Thyroid gland (tissue), 4 donors: Measurements from ENCODE around the gene CYGB.
"Not testable (repeated sequence)": the region's sequence is repeated elsewhere in the genome, so short reads cannot be mapped to it uniquely, and the experiment has no call there.

Source experiments
- CTCF ChIP-seq, 6 experiments: fragments of 200-600 bp in 3 of 6; fragments of 450-650 bp in 3 of 6; sonication (generic) in 3 of 6; IDR thresholded peaks; one replicate each; pipeline ENCODE4 v1.5.1; 2016 to 2019; ENCODE audit warnings: antibody characterized with exemption in 6 of 6, mild to moderate bottlenecking in 2 of 6, inconsistent platforms in 1 of 6, moderate library complexity in 1 of 6
- POLR2A ChIP-seq, 2 donors: fragments of 450-650 bp; IDR thresholded peaks; one replicate each; pipeline ENCODE4 v1.6.1; 2017; ENCODE audit warnings: antibody characterized with exemption in 2 of 2, mild to moderate bottlenecking in 2 of 2, moderate library complexity in 1 of 2

GRCh38 chr17:76514355-76514754 is 23.2 kb downstream of the CYGB start:
- TF ChIP-seq CTCF, POLR2A (IDR thresholded peaks at IDR 0.05): not testable (repeated sequence)
